Hepatocyte (in vitro differentiated cells): ENCODE measurements around the gene ACTL10. TPM values are rescaled to one million over a fixed set of nuclear protein-coding genes. Genes with fewer than 3 reads are reported as not detected.

Source experiments
- DNase-seq: peaks from one replicate; pipeline ENCODE4 v3.0.0-alpha.2; 2016; ENCODE audit warnings: low spot score
- H2AFZ ChIP-seq: fragments of 200-600 bp; sonication (generic); 2 replicates; pipeline ENCODE4 v1.6.0; 2016; ENCODE audit warnings: antibody characterized with exemption, mild to moderate bottlenecking
- H3K27ac ChIP-seq: fragments of 200-600 bp; sonication (generic); 2 replicates; pipeline ENCODE4 v1.5.1; 2016; ENCODE audit warnings: mild to moderate bottlenecking
- H3K27me3 ChIP-seq: fragments of 200-600 bp; sonication (generic); 2 replicates; pipeline ENCODE4 v1.6.1; 2016
- H3K36me3 ChIP-seq: fragments of 200-600 bp; sonication (generic); replicated peaks from 2 replicates; pipeline ENCODE4 v1.5.1; 2016; ENCODE audit warnings: low read depth; ENCODE audit not compliant: insufficient read depth
- H3K4me1 ChIP-seq: fragments of 200-600 bp; sonication (generic); 2 replicates; pipeline ENCODE4 v1.5.1; 2016; ENCODE audit warnings: mild to moderate bottlenecking, moderate library complexity; ENCODE audit not compliant: insufficient read depth
- H3K4me2 ChIP-seq: fragments of 200-600 bp; sonication (generic); 2 replicates; pipeline ENCODE4 v1.6.0; 2016
- H3K4me3 ChIP-seq: fragments of 200-600 bp; sonication (generic); 2 replicates; pipeline ENCODE4 v1.5.1; 2016; ENCODE audit warnings: mild to moderate bottlenecking
- H3K79me2 ChIP-seq: fragments of 200-600 bp; sonication (generic); 2 replicates; pipeline ENCODE4 v1.6.0; 2017; ENCODE audit warnings: mild to moderate bottlenecking
- H3K9me2 ChIP-seq: fragments of 200-600 bp; sonication (generic); replicated peaks from 2 replicates; pipeline ENCODE4 v1.6.0; 2017; ENCODE audit warnings: mild to moderate bottlenecking; ENCODE audit not compliant: insufficient read depth
- H3K9me3 ChIP-seq: fragments of 200-600 bp; sonication (generic); 2 replicates; pipeline ENCODE4 v1.5.1; 2016; ENCODE audit warnings: low read depth, mild to moderate bottlenecking
- H4K20me1 ChIP-seq: fragments of 200-600 bp; sonication (generic); 2 replicates; pipeline ENCODE4 v1.6.0; 2016; ENCODE audit warnings: mild to moderate bottlenecking; ENCODE audit not compliant: insufficient read depth, poor library complexity, severe bottlenecking
- EZH2 ChIP-seq: fragments of 200-600 bp; sonication (generic); IDR thresholded peaks from 2 replicates; pipeline ENCODE4 v1.6.1; 2016; ENCODE audit warnings: antibody characterized with exemption, mild to moderate bottlenecking, borderline replicate concordance
- EZH2phosphoT487 ChIP-seq: fragments of 200-600 bp; sonication (generic); IDR thresholded peaks from one replicate; pipeline ENCODE4 v1.6.1; 2018; ENCODE audit warnings: antibody characterized with exemption, mild to moderate bottlenecking, low read depth, moderate library complexity; ENCODE audit not compliant: unreplicated experiment, severe bottlenecking
- WGBS: methylation state at CpG from one replicate; pipeline ENCODE4 v1.1.6; 2016; ENCODE audit warnings: low lambda C conversion rate; ENCODE audit errors: missing lambda C conversion rate; 5-methylcytosine and 5-hydroxymethylcytosine counted together
- polyA plus RNA-seq: library from polyadenylated mRNA; unstranded; fragments of >200 nt; fragmentation: Nextera tagmentation; extraction: Ambion mirVana; gene quantifications from 2 replicates; pipeline ENCODE4 v1.2.1, GENCODE V29; 2016
- total RNA-seq: library from RNA; depleted of rRNA; stranded (reverse); fragments of >200 nt; gene quantifications from 2 replicates; pipeline ENCODE4 v1.2.3, GENCODE V29; 2014
- TF ChIP-seq, protein P1 (sequence below): fragments of 200-600 bp; sonication (generic); IDR thresholded peaks from 2 replicates; pipeline ENCODE4 v1.5.1; 2016; ENCODE audit warnings: antibody characterized with exemption, mild to moderate bottlenecking; ENCODE audit not compliant: poor library complexity

ACTL10 gene
- total and polyA plus RNA-seq, 2 experiments from 2014 or later: 0.17 to 2.6 TPM

DNA sequence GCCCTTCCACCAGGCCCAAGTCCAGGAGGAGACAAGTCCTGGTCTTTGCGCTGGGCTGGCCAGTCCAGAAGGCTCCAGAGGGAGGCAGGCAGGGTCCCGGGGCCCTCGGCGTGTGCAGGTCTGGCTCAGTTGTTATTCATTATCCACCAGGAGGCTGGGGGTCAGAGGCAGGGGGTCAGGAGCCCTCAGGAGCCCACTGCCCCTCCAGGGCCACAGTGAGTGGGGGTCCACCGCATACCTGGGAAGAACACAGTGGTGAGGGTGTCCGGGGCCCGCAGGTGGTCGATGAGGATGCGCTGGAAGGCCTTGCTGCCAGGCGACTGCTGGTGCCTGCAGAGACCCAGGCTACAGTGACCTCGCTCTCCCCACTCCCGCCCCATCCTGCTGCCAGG, 9.0 kb upstream of the ACTL10 start:
- no peak overlapping the region for H2AFZ ChIP-seq
- DNase-seq: no peak
- no peak overlapping the region for H3K4me3 ChIP-seq
- peaks cover 27% of the 10 kb centered on the region for H3K4me1 ChIP-seq
- no peaks in the 10 kb centered on the region for H3K9me3 ChIP-seq
- no peak overlapping the region for H3K27ac ChIP-seq
- H3K27me3 ChIP-seq: no peaks in the 10 kb centered on the region
- 92% methylated on average over 12 of the region's 12 CpGs for WGBS
- TF ChIP-seq, protein P1, sequence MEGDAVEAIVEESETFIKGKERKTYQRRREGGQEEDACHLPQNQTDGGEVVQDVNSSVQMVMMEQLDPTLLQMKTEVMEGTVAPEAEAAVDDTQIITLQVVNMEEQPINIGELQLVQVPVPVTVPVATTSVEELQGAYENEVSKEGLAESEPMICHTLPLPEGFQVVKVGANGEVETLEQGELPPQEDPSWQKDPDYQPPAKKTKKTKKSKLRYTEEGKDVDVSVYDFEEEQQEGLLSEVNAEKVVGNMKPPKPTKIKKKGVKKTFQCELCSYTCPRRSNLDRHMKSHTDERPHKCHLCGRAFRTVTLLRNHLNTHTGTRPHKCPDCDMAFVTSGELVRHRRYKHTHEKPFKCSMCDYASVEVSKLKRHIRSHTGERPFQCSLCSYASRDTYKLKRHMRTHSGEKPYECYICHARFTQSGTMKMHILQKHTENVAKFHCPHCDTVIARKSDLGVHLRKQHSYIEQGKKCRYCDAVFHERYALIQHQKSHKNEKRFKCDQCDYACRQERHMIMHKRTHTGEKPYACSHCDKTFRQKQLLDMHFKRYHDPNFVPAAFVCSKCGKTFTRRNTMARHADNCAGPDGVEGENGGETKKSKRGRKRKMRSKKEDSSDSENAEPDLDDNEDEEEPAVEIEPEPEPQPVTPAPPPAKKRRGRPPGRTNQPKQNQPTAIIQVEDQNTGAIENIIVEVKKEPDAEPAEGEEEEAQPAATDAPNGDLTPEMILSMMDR: no peak
- TF ChIP-seq EZH2phosphoT487: no peak
- TF ChIP-seq EZH2: no peak
- no peaks in the 10 kb centered on the region for H4K20me1 ChIP-seq
- H3K36me3 ChIP-seq: no peaks in the 10 kb centered on the region
- H3K4me2 ChIP-seq: no peak overlapping the region
- H3K9me2 ChIP-seq: no peaks in the 10 kb centered on the region
- H3K79me2 ChIP-seq: peaks cover 10% of the 10 kb centered on the region

GRCh38 chr20:33658510-33658909, 8.2 kb upstream of the ACTL10 start:
- no peaks in the 10 kb centered on the region for H3K9me3 ChIP-seq
- H2AFZ ChIP-seq: no peak overlapping the region
- H3K79me2 ChIP-seq: peaks cover 10% of the 10 kb centered on the region
- H3K4me3 ChIP-seq: no peak overlapping the region
- H3K9me2 ChIP-seq: no peaks in the 10 kb centered on the region
- H3K36me3 ChIP-seq: no peaks in the 10 kb centered on the region
- no peaks in the 10 kb centered on the region for H3K27me3 ChIP-seq
- WGBS: 93% methylated on average over 7 of the region's 8 CpGs
- DNase-seq: no peak
- H4K20me1 ChIP-seq: no peaks in the 10 kb centered on the region
- TF ChIP-seq EZH2 (no peak), EZH2phosphoT487 (no peak)
- TF ChIP-seq, protein P1: no peak
- no peak overlapping the region for H3K27ac ChIP-seq
- no peak overlapping the region for H3K4me2 ChIP-seq
- peaks cover 24% of the 10 kb centered on the region for H3K4me1 ChIP-seq

DNA sequence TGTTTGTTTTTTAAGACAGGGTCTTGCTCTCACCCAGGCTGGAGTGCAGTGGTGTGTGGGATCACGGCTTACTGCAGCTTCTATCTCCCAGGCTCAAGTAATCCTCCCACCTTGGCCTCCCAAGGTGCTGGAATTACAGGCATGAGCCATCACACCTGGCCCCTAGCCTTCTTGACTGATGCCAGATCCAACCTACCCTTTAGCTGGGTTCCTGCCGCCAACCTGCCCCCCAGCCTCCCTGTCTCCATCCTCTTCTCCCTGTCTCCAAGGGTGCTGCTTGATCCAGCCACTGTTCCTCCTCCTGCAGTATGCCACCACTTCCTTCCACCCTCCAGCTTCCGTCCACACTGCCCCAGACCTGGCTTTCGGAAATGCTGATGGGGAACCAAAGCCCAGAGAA, 7.8 kb upstream of the ACTL10 start:
- Histone ChIP-seq H2AFZ (no peak overlapping the region), H3K9me3 (no peaks in the 10 kb centered on the region), H3K4me1 (peaks cover 22% of the 10 kb centered on the region), H3K4me2 (no peak overlapping the region), H3K27ac (no peak overlapping the region), H3K9me2 (no peaks in the 10 kb centered on the region), H3K27me3 (no peaks in the 10 kb centered on the region), H4K20me1 (no peaks in the 10 kb centered on the region), H3K4me3 (no peak overlapping the region), H3K36me3 (no peaks in the 10 kb centered on the region), H3K79me2 (peaks cover 10% of the 10 kb centered on the region)
- 89% methylated on average over 4 of the region's 4 CpGs for WGBS
- no peak for DNase-seq
- TF ChIP-seq EZH2 (no peak), EZH2phosphoT487 (no peak)
- TF ChIP-seq, protein P1: no peak
